GM19023 (cell line): ENCODE data around the gene ADAM17.
"Not testable (repeated sequence)": the region's sequence is repeated elsewhere in the genome, so short reads cannot be mapped to it uniquely, and the experiment has no call there.

Experiments
- ATAC-seq: cut with Tn5 transposase; IDR thresholded peaks from one replicate; pipeline ENCODE4 v1.9.1; 2021; ENCODE audit warnings: mild to moderate bottlenecking, moderate library complexity; ENCODE audit not compliant: unreplicated experiment

ADAM17 gene

GRCh38 chr2:9570182-9571060, 14.8 kb upstream of the ADAM17 start:
- ATAC-seq, result no peak

- no peak for ATAC-seq
These were observed 10.0 kb upstream of the ADAM17 start for GRCh38 chr2:9565436-9566153.

GRCh38 chr2:9560628-9561027, 5.0 kb upstream of the ADAM17 start:
- no peak for ATAC-seq

GRCh38 chr2:9558948-9559381, 3.3 kb upstream of the ADAM17 start:
- ATAC-seq, result no peak

- peak; percentile 7 for ATAC-seq
These were observed 602 bp upstream of the ADAM17 start for GRCh38 chr2:9556121-9556743.

- no peak for ATAC-seq
These were observed 721 bp downstream of the ADAM17 start for GRCh38 chr2:9554921-9555296.

- ATAC-seq, result no peak
These were observed 3.1 kb downstream of the ADAM17 start for GRCh38 chr2:9552219-9553178.

- ATAC-seq, result not testable (repeated sequence)
These were observed 4.7 kb downstream of the ADAM17 start for GRCh38 chr2:9550859-9551391.

- no peak for ATAC-seq
These were observed 6.2 kb downstream of the ADAM17 start for GRCh38 chr2:9549420-9549819.

GRCh38 chr2:9548506-9548905, 7.1 kb downstream of the ADAM17 start:
- peak; percentile 58 for ATAC-seq

GRCh38 chr2:9547262-9547991, 8.2 kb downstream of the ADAM17 start:
- ATAC-seq, result no peak

GRCh38 chr2:9545502-9545901, 10.1 kb downstream of the ADAM17 start:
- no peak for ATAC-seq

- ATAC-seq, result no peak
These were observed 12.1 kb downstream of the ADAM17 start for GRCh38 chr2:9543557-9543956.

GRCh38 chr2:9539531-9539930, 16.1 kb downstream of the ADAM17 start:
- no peak for ATAC-seq

GRCh38 chr2:9538000-9538507, 17.6 kb downstream of the ADAM17 start:
- ATAC-seq, result no peak

- no peak for ATAC-seq
These were observed 19.1 kb downstream of the ADAM17 start for GRCh38 chr2:9536504-9536903.

- ATAC-seq, result no peak
These were observed 20.5 kb downstream of the ADAM17 start for GRCh38 chr2:9535177-9535576.

- no peak for ATAC-seq
These were observed 22.0 kb downstream of the ADAM17 start for GRCh38 chr2:9533663-9534062.

- ATAC-seq, result no peak
These were observed 23.2 kb downstream of the ADAM17 start for GRCh38 chr2:9532421-9532820.
